Measurements from ENCODE around the gene SAGE1.
A peak's percentile ranks its signal among the peaks of the same experiment; 100 is the strongest.

- TF ChIP-seq CTCF (IDR thresholded peaks at IDR 0.05; ENCODE audit: low read depth, low read length) = peak; percentile 48
- no peak for TF ChIP-seq EZH2phosphoT487 (IDR thresholded peaks at IDR 0.05; ENCODE audit: low read depth)
Observed at GRCh38 chrX:135931644-135932487, 38.4 kb downstream of the SAGE1 start.
